WERI-Rb-1 (cell line): Measurements from ENCODE around the gene RCSD1.

Experiments
- DNase-seq: peaks from one replicate; pipeline ENCODE4 v3.0.0-alpha.2; 2020
- H3K27ac ChIP-seq: fragments of 250-450 bp; sonication (Bioruptor Pico); 2 replicates; pipeline ENCODE4 v1.5.1; 2020; ENCODE audit warnings: mild to moderate bottlenecking, moderate library complexity
- H3K27me3 ChIP-seq: fragments of 250-450 bp; sonication (Bioruptor Pico); 2 replicates; pipeline ENCODE4 v1.5.1; 2021; ENCODE audit warnings: mild to moderate bottlenecking, low read depth, moderate library complexity; ENCODE audit not compliant: insufficient read depth, severe bottlenecking
- H3K36me3 ChIP-seq: fragments of 250-450 bp; sonication (Bioruptor Pico); 2 replicates; pipeline ENCODE4 v1.5.1; 2020; ENCODE audit warnings: mild to moderate bottlenecking, moderate library complexity
- H3K4me3 ChIP-seq: 2 replicates; pipeline ENCODE4 v1.5.1; 2011; ENCODE audit warnings: low read depth, mild to moderate bottlenecking, control low read depth, low read length
- H3K9me3 ChIP-seq: fragments of 250-450 bp; sonication (Bioruptor Pico); 2 replicates; pipeline ENCODE4 v1.5.1; 2021; ENCODE audit warnings: mild to moderate bottlenecking, moderate library complexity; ENCODE audit not compliant: severe bottlenecking
- TF ChIP-seq, protein P1 (sequence below): IDR thresholded peaks from 2 replicates; pipeline ENCODE4 v1.5.1; 2011; ENCODE audit warnings: low read depth, mild to moderate bottlenecking, control low read depth, inconsistent platforms, low read length

The RCSD1 gene

DNA sequence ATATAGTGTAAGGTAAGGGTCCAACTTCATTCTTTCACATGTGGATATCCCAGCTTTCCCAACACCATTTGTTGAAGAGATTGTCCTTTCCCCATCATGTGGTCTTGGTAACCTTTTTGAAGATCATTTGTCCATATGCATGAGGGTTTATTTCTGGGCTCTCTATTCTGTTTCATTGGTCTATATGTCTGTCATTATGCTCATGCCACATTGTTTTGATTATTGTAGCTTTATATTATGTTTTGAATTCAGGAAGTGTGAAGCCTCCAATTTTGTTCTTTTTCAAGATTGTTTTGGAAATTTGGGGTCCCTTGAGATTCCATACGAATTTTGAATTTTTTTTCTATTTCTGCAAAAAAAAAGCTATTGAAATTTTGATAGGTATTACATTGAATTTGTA is 15.2 kb upstream of the RCSD1 start:
- DNase-seq = no peak
- Histone ChIP-seq H3K27ac (no peak overlapping the region), H3K4me3 (no peak overlapping the region), H3K27me3 (no peaks in the 10 kb centered on the region), H3K36me3 (no peaks in the 10 kb centered on the region), H3K9me3 (no peaks in the 10 kb centered on the region)
- TF ChIP-seq, protein P1, sequence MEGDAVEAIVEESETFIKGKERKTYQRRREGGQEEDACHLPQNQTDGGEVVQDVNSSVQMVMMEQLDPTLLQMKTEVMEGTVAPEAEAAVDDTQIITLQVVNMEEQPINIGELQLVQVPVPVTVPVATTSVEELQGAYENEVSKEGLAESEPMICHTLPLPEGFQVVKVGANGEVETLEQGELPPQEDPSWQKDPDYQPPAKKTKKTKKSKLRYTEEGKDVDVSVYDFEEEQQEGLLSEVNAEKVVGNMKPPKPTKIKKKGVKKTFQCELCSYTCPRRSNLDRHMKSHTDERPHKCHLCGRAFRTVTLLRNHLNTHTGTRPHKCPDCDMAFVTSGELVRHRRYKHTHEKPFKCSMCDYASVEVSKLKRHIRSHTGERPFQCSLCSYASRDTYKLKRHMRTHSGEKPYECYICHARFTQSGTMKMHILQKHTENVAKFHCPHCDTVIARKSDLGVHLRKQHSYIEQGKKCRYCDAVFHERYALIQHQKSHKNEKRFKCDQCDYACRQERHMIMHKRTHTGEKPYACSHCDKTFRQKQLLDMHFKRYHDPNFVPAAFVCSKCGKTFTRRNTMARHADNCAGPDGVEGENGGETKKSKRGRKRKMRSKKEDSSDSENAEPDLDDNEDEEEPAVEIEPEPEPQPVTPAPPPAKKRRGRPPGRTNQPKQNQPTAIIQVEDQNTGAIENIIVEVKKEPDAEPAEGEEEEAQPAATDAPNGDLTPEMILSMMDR = no peak

DNA sequence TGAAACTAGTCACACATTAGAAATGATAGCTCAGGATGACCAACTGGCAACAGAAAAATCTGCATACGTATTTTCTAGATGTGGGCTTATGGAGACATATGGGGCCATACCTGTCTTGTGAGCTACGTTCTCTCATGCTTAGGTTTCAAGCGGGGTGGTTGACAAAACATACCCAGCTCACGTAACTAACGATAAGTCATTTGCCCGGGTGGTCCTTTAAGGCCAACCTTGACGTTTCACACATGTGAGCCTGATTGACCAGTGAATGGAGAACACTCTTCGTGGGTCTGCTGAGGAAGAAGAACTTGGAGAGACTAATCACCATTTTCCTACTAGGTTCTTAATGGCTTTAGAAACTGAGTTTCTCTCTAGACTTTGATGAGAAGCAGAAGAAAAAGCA is 13.5 kb upstream of the RCSD1 start:
- no peaks in the 10 kb centered on the region for H3K9me3 ChIP-seq
- no peak for DNase-seq

DNA sequence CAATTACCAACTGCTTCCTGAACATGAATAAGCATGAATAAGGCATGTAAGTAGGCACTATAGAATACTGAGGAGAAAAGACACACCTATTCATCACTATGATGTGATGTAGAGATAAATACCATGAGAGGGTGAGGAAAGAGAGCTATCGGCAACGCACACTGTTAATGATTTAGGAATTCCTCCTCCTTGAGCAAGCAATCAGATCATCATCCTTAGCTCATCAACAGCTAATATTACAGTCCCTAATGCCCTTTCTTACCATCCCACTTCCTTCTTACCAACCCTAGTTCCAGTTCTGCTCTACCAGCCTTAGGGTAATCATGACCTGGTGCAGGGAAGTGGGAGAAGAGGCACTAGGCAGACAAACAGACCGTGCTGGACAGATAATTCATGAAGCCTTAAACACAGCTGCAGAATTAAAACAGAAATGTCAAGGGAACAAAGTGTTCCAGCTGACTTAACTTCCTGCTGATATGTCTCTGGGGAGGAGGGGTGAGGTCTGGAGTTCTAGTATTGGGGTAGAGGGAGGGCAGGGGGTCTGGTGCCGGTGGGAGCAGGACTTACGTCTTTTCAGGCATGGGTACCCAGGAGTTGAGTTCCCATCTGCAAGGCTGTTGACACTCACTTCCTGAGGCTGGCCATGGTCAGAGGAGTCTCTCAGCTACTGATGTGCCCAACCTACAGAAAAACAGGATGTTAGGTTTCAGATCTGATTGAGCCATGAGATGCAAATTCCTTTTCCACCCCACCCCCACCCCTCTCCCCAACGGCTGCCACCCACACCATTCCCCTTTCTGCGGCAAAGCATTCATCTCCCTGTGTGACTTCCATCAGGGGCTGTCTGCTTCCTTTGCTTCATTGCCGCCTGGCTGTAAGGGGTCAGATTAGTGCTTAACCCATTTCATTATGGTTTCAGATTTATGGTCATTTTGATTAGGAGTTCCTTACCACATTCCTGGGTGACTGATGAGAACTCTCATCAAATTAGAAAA is 12.6 kb upstream of the RCSD1 start:
- TF ChIP-seq, protein P1 = no peak
- no peaks in the 10 kb centered on the region for H3K9me3 ChIP-seq
- H3K27me3 ChIP-seq = no peaks in the 10 kb centered on the region
- H3K27ac ChIP-seq = no peak overlapping the region
- no peak for DNase-seq
- no peak overlapping the region for H3K4me3 ChIP-seq
- H3K36me3 ChIP-seq = no peaks in the 10 kb centered on the region

More for the DNA sequence above, 13.5 kb upstream of the RCSD1 start:
- H3K4me3 ChIP-seq = no peak overlapping the region
- TF ChIP-seq, protein P1 = no peak
- no peak overlapping the region for H3K27ac ChIP-seq
- no peaks in the 10 kb centered on the region for H3K36me3 ChIP-seq
- H3K27me3 ChIP-seq = no peaks in the 10 kb centered on the region

GRCh38 chr1:167618366-167618765 is 11.7 kb upstream of the RCSD1 start:
- H3K27me3 ChIP-seq = no peaks in the 10 kb centered on the region
- no peak overlapping the region for H3K4me3 ChIP-seq
- no peak overlapping the region for H3K27ac ChIP-seq
- H3K9me3 ChIP-seq = no peaks in the 10 kb centered on the region
- no peaks in the 10 kb centered on the region for H3K36me3 ChIP-seq
- no peak for DNase-seq
- TF ChIP-seq, protein P1 = no peak

DNA sequence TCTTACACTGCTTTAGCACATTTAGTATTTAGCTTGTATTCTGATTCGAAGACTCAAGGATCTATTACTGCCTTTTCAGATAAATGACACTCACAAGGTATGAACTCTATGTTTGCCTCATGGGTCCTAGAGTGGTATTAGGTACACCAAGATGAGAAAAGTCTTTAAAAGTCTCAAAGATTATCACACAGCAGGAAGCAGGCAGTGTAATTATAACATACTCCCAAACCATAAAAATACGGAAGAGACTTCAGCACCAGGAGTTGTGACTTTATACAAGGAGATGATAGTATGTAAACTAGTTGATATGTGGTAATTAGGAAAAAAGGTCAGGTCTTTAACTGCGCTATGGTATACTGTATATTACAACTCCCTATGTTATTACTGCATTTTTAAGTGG is 11.2 kb upstream of the RCSD1 start:
- H3K27me3 ChIP-seq = no peaks in the 10 kb centered on the region
- DNase-seq = no peak
- H3K4me3 ChIP-seq = no peak overlapping the region
- no peaks in the 10 kb centered on the region for H3K36me3 ChIP-seq
- H3K27ac ChIP-seq = no peak overlapping the region
- no peaks in the 10 kb centered on the region for H3K9me3 ChIP-seq
- TF ChIP-seq, protein P1 = no peak

- H3K36me3 ChIP-seq = no peaks in the 10 kb centered on the region
- TF ChIP-seq, protein P1 = no peak
- no peak overlapping the region for H3K4me3 ChIP-seq
- no peak overlapping the region for H3K27ac ChIP-seq
- no peak for DNase-seq
- H3K27me3 ChIP-seq = no peaks in the 10 kb centered on the region
- H3K9me3 ChIP-seq = no peaks in the 10 kb centered on the region
Measured at GRCh38 chr1:167620002-167620401, 10.0 kb upstream of the RCSD1 start.
